Caco-2 (cell line): ENCODE results near the gene NKAP. TPM values are rescaled to one million over a fixed set of nuclear protein-coding genes. Genes with fewer than 3 reads are reported as not detected.

Source experiments
- BruUV-seq: library from RNA; stranded (reverse); fragments of 400-500 nt; replicated peaks from 2 replicates; lab custom pipeline; 2021; lab: Mats Ljungman, UMichigan
- CTCF ChIA-PET: fragments of 300-600 bp; sonication (Branson Sonifier 250); formaldehyde crosslinking; loops from one replicate; lab custom pipeline; 2022; ENCODE audit warnings: antibody characterized with exemption; lab: Charles Lee
- POLR2A ChIA-PET: fragments of 300-600 bp; sonication (Branson Sonifier 250); formaldehyde crosslinking; loops from one replicate; lab custom pipeline; 2022; ENCODE audit warnings: antibody characterized with exemption; lab: Charles Lee
- DNase-seq, 2 experiments: peaks; one replicate each; pipeline versions ENCODE4 v3.0.0 to v3.0.0-alpha.2; 2020 to 2022
- H3K27me3 ChIP-seq: replicated peaks from 2 replicates; pipeline ENCODE4 v1.6.0; 2011; ENCODE audit warnings: low read length; ENCODE audit not compliant: control insufficient read depth, insufficient read depth
- H3K36me3 ChIP-seq: 2 replicates; pipeline ENCODE4 v1.5.1; 2011; ENCODE audit warnings: low read length; ENCODE audit not compliant: control insufficient read depth, insufficient read depth
- H3K4me1 ChIP-seq: fragments of 250-450 bp; sonication (Bioruptor Pico); 2 replicates; pipeline ENCODE4 v1.5.1; 2020; ENCODE audit warnings: mild to moderate bottlenecking
- H3K4me3 ChIP-seq: 2 replicates; pipeline ENCODE4 v1.5.1; 2011; ENCODE audit warnings: low read depth, mild to moderate bottlenecking, control low read depth, low read length
- H3K9me3 ChIP-seq: fragments of 250-450 bp; sonication (Bioruptor Pico); 2 replicates; pipeline ENCODE4 v1.5.1; 2020; ENCODE audit warnings: mild to moderate bottlenecking, moderate library complexity
- H3K27ac Mint-ChIP-seq: one replicate; pipeline ENCODE4 v1.8.0; 2022; ENCODE audit warnings: mixed read lengths; ENCODE audit not compliant: unreplicated experiment
- H3K27me3 Mint-ChIP-seq: one replicate; pipeline ENCODE4 v1.8.0; 2022; ENCODE audit warnings: mixed read lengths; ENCODE audit not compliant: insufficient read depth, unreplicated experiment
- H3K36me3 Mint-ChIP-seq: one replicate; pipeline ENCODE4 v1.8.0; 2022; ENCODE audit warnings: mild to moderate bottlenecking, mixed read lengths; ENCODE audit not compliant: insufficient read depth, unreplicated experiment
- H3K4me1 Mint-ChIP-seq: one replicate; pipeline ENCODE4 v1.8.0; 2022; ENCODE audit warnings: low read depth, mixed read lengths; ENCODE audit not compliant: unreplicated experiment
- H3K4me3 Mint-ChIP-seq: one replicate; pipeline ENCODE4 v1.8.0; 2022; ENCODE audit warnings: mild to moderate bottlenecking, moderate library complexity, mixed read lengths; ENCODE audit not compliant: unreplicated experiment
- H3K9me3 Mint-ChIP-seq: one replicate; pipeline ENCODE4 v1.8.0; 2022; ENCODE audit warnings: mixed read lengths; ENCODE audit not compliant: unreplicated experiment
- CTCF ChIP-seq, 2 experiments: fragments of 200-600 bp in 1 of 2; IDR thresholded peaks; 1 replicate in 1 of 2; 2 replicates in 1 of 2; pipeline versions ENCODE4 v1.5.1 to v1.8.0; 2011 to 2022; ENCODE audit warnings: antibody characterized with exemption in 1 of 2, control low read depth in 1 of 2, inconsistent platforms in 1 of 2, low read depth in 1 of 2, low read length in 1 of 2, mild to moderate bottlenecking in 1 of 2, moderate library complexity in 1 of 2; ENCODE audit not compliant: insufficient read depth in 1 of 2, severe bottlenecking in 1 of 2, unreplicated experiment in 1 of 2
- intact Hi-C: fragments of 100-400 bp; cut with micrococcal nuclease; formaldehyde crosslinking; loops from one replicate; pipeline ENCODE4 v1.10.0; 2022; ENCODE audit not compliant: unreplicated experiment
- total RNA-seq: library from RNA; stranded (reverse); gene quantifications from 2 replicates; pipeline ENCODE4 v1.2.3, GENCODE V29; 2022

Gene NKAP
- total RNA-seq, 1 experiment from 2014 or later = 9.5 TPM

- H3K4me3 Mint-ChIP-seq = no peak overlapping the region
- peak overlapping the region; percentile 37 for H3K27ac Mint-ChIP-seq
- no peaks in the 10 kb centered on the region for H3K27me3 Mint-ChIP-seq
- DNase-seq = peak; percentile 57 to 68
- Histone ChIP-seq H3K4me1 (no peaks in the 10 kb centered on the region; the same call in 1 of the 2 replicates), H3K4me3 (no peak overlapping the region), H3K36me3 (no peaks in the 10 kb centered on the region), H3K9me3 (no peaks in the 10 kb centered on the region), H3K27me3 (no peaks in the 10 kb centered on the region)
- peaks cover 22% of the 10 kb centered on the region for H3K36me3 Mint-ChIP-seq
- POLR2A ChIA-PET = interaction anchor here (1.3 kb wide), 1 partner anchor 89 kb away, joined by 6 read pairs; the partner anchor contains the start of gene RPL39
- TF ChIP-seq CTCF (IDR thresholded peaks at IDR 0.05; ENCODE audit: insufficient read depth in 1 of 2, low read depth in 1 of 2, low read length in 1 of 2, severe bottlenecking in 1 of 2, unreplicated experiment in 1 of 2) = peak; percentile 36 to 73
- no TSS peak for BruUV-seq
- CTCF ChIA-PET = interaction anchor here (0.7 to 1.0 kb wide), 2 partner anchors 89 to 154 kb away, joined by 3 to 5 read pairs; partner anchors contain the start of gene RPL39
- H3K4me1 Mint-ChIP-seq = no peaks in the 10 kb centered on the region
- intact Hi-C loops = loop anchor here (2.0 kb wide), 1 partner anchor 90 kb away; the partner anchor contains the start of gene RPL39
- no peaks in the 10 kb centered on the region for H3K9me3 Mint-ChIP-seq
Observed at GRCh38 chrX:119880552-119881437, 62.8 kb downstream of the NKAP start.

- H3K9me3 ChIP-seq = no peaks in the 10 kb centered on the region
- Mint-ChIP-seq H3K27ac (peak overlapping the region; percentile 37), H3K4me1 (no peaks in the 10 kb centered on the region), H3K9me3 (no peaks in the 10 kb centered on the region), H3K27me3 (no peaks in the 10 kb centered on the region), H3K4me3 (no peak overlapping the region), H3K36me3 (peaks cover 22% of the 10 kb centered on the region)
- H3K36me3 ChIP-seq = no peaks in the 10 kb centered on the region
- POLR2A ChIA-PET = interaction anchor here (1.3 kb wide), 1 partner anchor 88 kb away, joined by 6 read pairs; the partner anchor contains the start of gene RPL39
- no peak for DNase-seq
- intact Hi-C loops = loop anchor here (2.0 kb wide), 1 partner anchor 89 kb away; the partner anchor contains the start of gene RPL39
- H3K27me3 ChIP-seq = no peaks in the 10 kb centered on the region
- no TSS peak for BruUV-seq
- H3K4me3 ChIP-seq = no peak overlapping the region
- no peak for TF ChIP-seq CTCF (IDR thresholded peaks at IDR 0.05; ENCODE audit: insufficient read depth in 1 of 2, low read depth in 1 of 2, low read length in 1 of 2, severe bottlenecking in 1 of 2, unreplicated experiment in 1 of 2)
- CTCF ChIA-PET = interaction anchor here (0.7 to 1.0 kb wide), 2 partner anchors 89 to 153 kb away, joined by 3 to 5 read pairs; partner anchors contain the start of gene RPL39
- H3K4me1 ChIP-seq = no peaks in the 10 kb centered on the region; the same call in 1 of the 2 replicates
Observed at GRCh38 chrX:119880076-119880475, 63.5 kb downstream of the NKAP start.

GRCh38 chrX:119878740-119879139 is 64.8 kb downstream of the NKAP start:
- Mint-ChIP-seq H3K9me3 (no peaks in the 10 kb centered on the region), H3K27me3 (no peaks in the 10 kb centered on the region), H3K27ac (no peak overlapping the region), H3K4me1 (no peaks in the 10 kb centered on the region), H3K4me3 (no peak overlapping the region), H3K36me3 (peaks cover 22% of the 10 kb centered on the region)
- no peaks in the 10 kb centered on the region; the same call in 1 of the 2 replicates for H3K4me1 ChIP-seq
- TF ChIP-seq CTCF (IDR thresholded peaks at IDR 0.05; ENCODE audit: insufficient read depth in 1 of 2, low read depth in 1 of 2, low read length in 1 of 2, severe bottlenecking in 1 of 2, unreplicated experiment in 1 of 2) = no peak
- no TSS peak for BruUV-seq
- no peak for DNase-seq
- ChIA-PET POLR2A (no interaction called here), CTCF (interaction anchor here (1.0 to 1.5 kb wide), 2 partner anchors 9 to 149 kb away, joined by 3 to 5 read pairs; no protein-coding TSS in a partner anchor)
- no peaks in the 10 kb centered on the region for H3K36me3 ChIP-seq
- H3K4me3 ChIP-seq = no peak overlapping the region
- no peaks in the 10 kb centered on the region for H3K9me3 ChIP-seq
- no peaks in the 10 kb centered on the region for H3K27me3 ChIP-seq
- intact Hi-C loops = no loop called here
